ENCODE data around the gene NAA11.
"Not testable (repeated sequence)": the region's sequence is repeated elsewhere in the genome, so short reads cannot be mapped to it uniquely, and the experiment has no call there.

The NAA11 gene

DNA sequence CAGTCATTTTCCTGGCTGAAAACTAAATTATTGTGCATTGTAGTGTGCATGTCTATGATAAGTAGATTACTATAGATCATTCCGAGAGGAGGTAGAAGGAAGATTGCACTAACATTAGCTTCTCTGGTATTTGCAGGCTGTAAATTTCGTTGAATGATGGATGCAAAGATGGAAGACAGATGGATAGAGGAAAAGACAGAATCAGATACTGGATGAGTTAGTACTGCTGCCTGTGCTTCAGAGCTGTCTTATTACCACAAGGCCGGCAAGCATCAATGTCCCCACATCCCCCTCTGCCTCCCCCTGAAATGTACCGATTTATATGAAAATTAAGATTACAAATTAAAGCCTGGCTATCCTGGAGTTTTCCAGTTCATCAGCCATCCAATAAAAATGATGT, 17.7 kb downstream of the NAA11 start:
- no peak for DNase-seq

DNA sequence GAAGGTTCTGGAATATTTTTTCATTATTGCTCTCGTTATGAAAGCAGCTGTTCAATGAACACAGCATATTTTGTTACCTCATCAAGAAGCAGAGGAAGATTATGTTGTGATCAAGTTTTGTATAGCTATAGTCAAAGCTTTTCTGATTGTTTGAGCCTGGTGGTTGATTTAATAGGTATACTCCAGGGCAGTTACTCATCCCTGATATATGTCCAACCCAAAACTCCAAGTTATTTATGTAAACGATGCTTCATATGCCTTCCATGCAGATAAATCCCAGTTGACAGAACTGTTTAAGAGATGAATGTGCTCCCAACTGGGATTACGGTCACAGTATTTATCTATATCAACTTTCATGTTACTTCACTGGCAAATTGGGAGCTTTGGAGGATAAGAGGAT, 19.1 kb downstream of the NAA11 start:
- DNase-seq = no peak

DNA sequence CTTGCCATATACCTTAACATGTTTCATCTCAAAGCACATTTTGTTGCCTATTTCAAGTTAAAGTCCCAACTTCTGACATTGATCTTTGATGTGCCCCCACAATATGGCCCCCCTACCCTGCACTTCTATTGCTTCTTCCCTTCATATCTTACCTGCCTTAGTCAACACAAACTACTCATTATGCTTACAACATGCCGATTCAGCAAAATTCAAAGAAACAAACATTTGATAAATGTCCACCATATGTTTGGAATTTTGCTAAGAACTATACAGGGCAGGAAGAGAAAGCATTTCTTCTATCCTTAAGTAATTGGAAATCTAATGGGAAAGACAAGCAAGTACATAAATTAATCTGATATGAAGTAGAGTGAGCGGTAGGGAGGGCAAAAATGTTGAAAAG, 25.6 kb downstream of the NAA11 start:
- DNase-seq = no peak

DNA sequence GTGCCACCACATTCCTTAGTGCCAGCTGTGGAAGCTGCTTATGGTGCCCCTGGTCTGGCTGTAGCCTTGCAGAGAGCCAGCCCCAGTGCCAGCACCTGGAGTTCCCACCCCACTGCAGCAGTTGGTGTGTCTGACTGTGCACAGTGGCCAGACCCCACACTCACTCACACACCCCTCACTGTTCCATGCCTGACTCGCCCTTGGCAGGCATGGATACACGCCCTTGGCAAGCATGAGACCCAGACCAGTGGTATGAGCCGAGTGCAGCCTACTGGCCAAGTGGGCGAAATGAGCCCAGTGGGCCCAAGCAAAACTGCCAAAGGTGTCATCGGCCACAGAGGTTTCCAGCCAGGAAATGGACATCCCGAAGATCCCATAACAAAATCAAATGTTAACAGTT, 27.4 kb downstream of the NAA11 start:
- DNase-seq = no peak

DNA sequence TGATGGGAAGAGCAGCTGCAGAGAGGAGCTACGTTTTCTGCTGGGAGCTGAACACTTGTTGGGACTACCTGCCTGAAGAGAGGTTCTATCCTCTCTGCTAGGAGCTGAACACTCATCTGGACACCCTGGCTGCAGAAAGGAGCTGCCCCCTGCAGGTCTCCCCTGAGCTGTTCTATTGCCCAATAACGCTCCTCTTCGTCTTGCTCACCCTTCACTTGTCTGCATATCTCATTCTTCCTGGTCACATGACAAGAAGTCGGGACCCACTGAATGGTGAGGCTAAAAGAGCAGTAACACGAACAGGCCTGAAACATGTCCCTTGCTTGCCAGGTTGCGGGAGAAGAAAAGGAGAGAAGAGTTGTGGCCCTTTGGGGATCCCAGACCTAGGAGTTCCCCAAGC, 27.8 kb downstream of the NAA11 start:
- DNase-seq = no peak

DNA sequence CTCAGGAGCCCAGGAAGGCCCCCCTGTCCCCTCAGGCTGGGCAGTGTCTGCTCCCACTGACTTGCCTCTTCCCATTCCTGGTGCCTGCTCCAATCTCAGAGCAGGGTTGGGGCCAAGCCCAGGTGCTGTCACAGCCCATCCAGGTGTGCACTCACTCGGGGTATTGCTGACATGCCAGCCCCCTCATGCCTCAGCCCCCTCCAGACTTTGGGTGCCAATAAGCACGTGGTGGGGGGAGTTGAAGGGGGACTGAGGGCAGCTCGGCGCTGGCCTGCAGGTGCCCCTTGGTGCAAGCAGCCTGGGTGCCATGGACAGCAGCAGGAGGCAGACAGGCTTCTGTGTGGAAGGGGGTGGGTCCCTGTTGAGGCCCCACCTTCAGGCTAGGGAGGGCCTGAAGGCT, 28.4 kb downstream of the NAA11 start:
- DNase-seq = no peak

DNA sequence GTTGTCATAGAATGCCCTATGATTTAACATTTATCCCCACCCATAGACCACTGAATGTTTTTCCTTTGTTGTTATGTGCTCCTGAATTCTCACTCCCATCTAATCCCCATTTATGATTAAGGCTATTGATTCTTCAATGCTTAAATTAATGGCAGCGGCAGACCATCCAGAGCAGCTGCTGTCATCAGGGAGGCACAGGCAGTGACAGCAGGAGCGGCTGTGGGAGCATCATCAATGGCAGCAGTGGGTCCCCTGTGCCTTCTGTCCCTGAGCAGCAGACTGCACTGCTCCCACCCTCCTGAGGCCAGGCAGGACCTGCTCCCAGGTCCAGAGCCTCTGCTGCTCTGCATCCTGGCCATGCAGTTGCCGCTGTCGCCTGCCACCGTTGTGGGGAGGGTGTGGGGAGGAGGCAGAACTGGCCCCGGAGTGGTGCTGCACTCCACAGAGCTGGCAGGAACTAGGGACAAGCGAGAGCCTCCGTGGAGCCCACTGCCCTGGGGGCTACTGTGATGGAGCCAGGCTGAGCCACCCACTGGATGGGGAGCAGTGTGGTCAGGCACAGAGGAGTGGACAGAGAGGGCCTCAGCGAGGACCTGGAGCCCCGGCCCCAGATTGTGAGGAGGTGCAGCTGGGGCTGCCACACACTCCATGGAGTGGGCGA, 29.0 kb downstream of the NAA11 start:
- no peak for DNase-seq

DNA sequence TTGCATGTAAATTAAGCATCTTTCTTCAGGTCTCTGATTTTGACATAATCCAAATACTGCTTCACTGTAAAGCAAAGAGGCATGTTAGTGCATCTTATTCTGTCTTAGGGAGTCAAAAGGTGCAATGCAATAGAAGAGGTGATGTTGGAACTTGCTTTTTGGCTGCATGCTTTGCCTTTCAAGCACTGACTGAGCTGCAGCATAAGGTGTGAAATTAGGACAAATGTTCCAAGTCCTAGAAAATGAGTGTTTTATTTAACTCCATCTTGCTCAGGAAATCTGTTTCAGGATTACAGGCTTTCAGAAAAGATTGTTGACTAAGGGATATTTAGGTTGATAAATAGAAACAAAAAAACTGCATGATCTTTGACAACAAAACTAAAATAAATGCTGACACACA, 30.8 kb downstream of the NAA11 start:
- no peak for DNase-seq

DNA sequence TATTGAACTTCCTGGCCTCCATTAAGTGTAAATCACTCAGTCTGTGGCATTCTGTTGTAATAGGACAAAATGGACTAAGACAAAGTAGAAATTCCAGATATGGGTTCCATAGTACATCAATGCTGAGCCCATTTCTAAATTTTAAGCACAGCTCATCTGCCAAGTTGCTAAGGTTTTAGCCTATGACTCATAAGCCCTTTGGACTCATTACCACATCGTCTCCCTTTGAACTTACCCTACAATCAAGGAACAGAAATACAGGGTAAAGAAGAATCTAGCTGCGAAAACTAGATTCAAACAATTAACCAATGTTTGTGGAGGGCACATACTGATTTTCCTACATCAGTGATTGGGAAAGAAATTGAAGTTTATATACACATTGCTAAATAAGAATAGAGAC, 31.8 kb downstream of the NAA11 start:
- DNase-seq = no peak

DNA sequence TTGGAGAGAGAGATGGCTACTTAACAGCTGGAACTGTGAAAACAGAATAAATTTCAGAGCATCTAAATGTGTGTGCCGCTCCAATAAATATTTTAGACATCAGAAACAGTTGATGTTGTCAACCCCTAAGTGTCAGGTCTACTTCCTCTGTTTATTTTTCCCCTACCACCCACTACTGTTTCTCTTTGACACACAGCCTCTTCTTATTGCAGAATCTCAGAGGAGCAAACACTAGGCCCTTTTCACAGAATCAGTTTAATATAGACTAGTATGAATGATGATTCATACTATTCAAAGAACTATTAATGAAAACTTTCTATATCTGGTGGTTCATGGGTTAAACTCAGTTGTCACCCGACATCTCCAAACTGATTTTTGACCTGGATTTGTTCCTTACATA, 33.9 kb downstream of the NAA11 start:
- peak in 2 of 4 experiments; percentile 1 to 5 for DNase-seq

DNA sequence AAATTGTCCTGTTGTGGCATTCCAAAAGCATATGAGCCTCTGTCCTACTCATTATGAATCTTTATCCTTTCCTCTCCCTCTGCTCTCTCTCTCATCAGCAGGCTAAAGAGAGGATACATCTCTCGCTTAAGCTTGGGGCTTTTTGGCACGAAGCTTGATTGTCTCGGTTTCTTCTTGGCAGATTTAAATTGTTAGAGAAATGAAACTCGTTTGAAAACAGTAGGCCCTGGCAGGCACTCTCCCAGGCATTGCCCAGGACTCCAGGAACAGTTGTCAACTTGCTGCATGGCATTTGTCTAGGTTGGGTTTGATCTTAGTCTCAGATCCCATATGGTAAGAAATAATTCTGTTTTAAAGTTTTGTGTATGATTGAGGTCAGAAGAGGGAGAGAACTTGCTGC, 35.5 kb downstream of the NAA11 start:
- no peak for DNase-seq

DNA sequence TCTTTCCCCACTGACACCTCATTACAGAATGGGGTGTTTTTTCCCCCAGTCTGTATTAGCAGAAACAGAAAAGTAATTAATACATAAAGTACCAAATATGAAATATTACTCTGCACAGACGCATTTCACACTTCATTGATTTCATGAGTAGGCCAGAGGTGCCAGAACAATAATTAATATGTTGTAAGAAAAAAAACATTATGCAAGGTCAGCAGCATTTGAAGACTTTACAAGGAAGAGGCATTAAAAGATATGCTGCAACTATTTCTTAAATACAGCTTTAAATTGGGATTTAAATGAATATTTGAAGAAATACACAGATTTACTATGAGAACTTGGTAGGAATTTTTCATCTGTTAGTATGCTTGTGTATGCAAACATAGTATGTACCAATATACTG, 37.7 kb downstream of the NAA11 start:
- DNase-seq = no peak

DNA sequence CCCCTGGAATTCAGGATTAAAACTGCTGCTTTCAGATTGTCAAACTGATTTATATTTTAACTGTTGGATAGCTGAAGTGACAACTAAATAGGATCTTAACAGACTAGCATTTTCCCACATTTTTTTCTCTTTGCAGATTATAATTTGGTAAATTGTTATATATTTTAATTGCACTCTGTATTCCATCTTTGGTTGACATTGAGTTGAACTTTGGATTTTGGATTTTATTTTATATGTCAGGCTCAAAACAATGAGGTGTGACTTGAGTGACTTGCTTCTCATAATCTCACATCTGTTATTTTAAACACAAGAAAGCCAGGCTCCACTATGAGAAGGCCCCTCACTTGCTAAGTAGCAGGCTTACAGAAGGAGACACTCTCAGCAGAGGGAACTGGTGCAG, 38.1 kb downstream of the NAA11 start:
- DNase-seq = no peak

DNA sequence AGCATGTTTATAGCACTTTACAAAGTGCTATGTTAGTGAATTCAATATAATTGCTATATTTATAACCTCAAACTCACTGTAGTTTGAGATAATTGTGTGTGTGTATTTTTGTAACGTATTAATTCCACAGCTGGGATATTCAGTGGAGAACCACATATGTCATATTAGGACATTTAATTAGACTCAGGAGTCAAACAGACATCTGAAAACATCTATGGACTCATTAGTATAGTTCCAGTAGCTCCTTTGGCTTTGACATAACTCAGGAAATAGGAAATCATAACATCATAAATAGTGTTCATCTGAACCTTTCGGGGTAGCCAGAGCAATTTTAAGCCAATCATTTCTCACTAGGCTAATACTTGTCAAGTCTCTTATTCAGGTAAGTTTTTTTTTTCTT, 38.8 kb downstream of the NAA11 start:
- no peak for DNase-seq

DNA sequence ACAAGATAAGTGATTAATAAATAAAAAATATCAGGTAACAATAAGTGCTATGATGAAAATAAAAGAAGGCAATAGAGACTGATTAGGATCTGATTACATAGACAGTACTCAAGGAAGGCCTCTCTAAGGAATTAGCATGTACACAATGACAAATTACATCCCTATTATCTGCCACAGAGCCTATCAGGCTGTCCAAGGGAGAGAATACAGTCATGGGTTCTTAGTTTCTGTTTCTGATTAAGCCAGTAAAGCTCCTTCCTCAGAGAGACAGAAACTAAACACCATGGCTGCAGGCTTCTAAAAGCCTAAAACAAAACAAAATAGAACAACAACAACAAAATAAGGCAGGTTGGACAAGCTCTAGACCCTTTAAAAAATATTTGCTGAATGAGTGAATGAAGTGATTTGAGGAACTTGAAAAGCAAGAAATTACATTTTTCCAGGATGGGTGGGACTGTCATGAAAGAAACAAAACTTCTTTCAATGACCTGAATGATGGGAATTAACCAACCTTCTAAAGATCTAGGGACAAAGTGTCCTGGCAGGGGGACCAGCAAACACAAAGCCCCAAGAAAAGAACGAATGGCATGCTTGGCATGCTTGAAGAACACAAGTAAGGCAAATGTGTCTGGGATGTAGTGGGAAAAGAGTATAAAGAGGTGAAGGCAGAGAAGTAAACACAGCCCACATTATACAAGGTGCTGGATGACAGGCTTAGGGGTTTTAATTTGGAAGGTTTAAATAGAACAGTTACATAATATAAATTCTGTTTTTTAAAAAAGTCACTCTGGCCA, 44.1 kb downstream of the NAA11 start:
- DNase-seq = no peak

DNA sequence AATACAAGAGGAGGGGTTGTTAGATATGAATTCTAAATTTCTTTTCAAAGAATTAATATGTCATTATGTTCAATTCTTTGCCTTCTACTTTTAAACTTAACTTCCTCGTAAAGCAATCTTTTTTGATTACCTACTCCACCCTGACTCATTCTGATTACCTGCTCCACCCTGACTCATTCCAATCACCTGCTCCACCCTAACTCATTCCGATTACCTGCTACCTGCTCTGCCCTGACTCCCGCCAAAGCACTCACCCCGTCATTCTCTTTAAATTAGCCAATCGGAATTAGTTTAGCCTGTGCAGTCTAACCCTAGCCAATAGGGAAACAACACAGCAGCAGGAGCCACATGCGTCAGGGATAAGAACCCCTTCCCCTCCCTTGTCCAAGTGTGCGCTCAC, 48.4 kb downstream of the NAA11 start:
- DNase-seq = not testable (repeated sequence)

DNA sequence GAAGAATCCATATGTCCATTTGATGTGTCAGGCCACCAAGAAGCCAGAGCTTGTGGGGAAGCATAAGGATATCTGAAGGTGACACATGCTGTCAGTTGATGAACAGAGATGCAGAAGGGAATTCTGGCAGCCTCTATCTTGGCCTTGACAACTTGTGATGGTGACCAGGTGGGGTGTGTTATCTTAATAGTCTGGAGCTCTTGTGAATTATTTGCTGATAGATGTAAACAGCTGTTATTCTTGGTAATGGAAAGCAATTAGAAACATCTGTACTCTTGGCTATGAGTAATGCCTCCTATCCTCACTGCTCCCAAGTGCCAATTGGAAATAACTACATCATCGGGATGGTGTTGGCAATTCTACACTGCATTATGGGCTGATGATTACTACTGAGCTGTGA, 51.9 kb downstream of the NAA11 start:
- no peak for DNase-seq

DNA sequence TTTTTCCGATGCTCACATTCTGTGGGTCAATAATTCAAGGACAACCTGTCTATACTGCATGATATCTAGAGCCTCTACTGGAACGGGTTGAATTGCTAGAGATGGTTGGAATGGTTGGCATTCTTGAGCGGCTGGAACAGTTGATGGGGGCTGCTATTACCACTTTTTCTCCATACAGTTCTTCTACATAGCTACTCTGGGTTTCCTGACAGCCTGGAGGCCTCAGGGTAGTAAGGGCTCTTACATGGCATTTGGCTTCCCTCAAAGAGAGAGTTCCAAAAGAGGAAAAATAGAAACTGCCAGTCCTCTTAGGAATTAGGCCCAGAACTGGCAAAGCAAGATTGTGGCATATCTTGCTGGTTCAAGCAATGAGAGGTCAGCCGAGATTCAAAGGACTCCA, 53.1 kb downstream of the NAA11 start:
- DNase-seq = no peak

DNA sequence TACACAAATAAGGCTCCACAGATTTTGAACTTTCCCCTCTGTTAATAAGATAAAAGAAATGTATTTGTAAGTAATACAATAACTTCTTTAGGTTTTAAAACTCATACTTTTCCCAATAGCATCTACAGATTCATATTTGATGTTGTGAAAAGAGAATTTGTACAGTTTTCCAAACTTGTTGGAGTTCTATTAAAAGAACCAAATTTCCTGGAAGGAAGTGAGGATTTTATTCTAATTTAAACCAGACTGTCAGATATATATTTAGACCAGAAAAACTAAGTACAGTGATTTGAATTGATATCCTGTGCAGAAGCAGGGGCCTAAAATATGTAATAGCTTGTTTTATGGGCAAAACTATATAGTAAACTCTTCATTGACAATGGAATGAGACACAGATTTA, 53.7 kb downstream of the NAA11 start:
- no peak for DNase-seq

DNA sequence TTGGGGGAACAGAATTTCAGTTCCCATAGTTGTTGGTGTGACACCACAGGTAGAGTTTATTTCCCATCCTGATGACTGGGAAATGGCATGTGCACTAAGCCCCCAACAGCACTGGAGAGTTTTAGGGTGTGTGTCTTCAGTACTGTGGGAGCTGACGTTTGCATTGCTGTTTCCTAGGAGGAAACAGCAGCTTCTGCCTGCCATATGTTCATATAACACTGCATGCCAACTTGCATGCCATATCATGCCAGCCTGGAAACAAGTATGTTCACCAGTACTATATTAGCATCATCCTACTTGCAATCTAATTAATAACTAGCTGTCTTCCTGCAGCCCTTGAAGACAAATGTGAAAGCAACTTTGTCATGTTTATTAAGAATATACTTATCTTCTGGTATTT, 58.2 kb downstream of the NAA11 start:
- DNase-seq = no peak

Data from suppressor macrophage (primary cell).